Lower leg skin (tissue), 3 donors: ENCODE data around the gene HECA.

Experiments
- POLR2A ChIP-seq, 2 donors: fragments of 450-650 bp; IDR thresholded peaks; one replicate each; pipeline ENCODE4 v1.6.1; 2016 to 2017; ENCODE audit warnings: antibody characterized with exemption in 2 of 2, mild to moderate bottlenecking in 1 of 2, moderate library complexity in 1 of 2
- TF ChIP-seq, protein P1 (sequence below), 3 donors: fragments of 450-650 bp; IDR thresholded peaks; one replicate each; pipeline ENCODE4 v1.5.1; 2016; ENCODE audit warnings: antibody characterized with exemption in 3 of 3, mild to moderate bottlenecking in 3 of 3, moderate library complexity in 2 of 3

DNA sequence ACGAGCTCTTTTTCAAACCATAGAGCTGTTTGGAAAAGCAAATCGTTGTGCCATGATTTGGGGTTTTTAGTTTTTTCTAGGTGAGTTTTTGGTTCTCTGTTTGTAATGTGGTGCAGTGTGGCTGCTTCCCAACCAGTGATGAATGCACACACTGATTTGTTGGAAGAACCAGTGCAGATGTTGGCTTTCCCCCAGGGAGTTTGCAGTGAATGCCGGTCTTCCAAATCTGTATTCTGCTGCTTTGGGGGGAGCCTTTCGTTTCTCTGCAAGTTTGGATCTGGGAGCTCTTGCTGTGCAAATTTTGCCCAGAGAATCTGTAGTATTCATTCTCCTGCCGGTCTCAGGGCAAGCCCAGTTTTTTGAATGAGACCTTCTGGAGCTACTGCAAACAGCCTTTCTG, 14.5 kb downstream of the HECA start:
- TF ChIP-seq, protein P1, sequence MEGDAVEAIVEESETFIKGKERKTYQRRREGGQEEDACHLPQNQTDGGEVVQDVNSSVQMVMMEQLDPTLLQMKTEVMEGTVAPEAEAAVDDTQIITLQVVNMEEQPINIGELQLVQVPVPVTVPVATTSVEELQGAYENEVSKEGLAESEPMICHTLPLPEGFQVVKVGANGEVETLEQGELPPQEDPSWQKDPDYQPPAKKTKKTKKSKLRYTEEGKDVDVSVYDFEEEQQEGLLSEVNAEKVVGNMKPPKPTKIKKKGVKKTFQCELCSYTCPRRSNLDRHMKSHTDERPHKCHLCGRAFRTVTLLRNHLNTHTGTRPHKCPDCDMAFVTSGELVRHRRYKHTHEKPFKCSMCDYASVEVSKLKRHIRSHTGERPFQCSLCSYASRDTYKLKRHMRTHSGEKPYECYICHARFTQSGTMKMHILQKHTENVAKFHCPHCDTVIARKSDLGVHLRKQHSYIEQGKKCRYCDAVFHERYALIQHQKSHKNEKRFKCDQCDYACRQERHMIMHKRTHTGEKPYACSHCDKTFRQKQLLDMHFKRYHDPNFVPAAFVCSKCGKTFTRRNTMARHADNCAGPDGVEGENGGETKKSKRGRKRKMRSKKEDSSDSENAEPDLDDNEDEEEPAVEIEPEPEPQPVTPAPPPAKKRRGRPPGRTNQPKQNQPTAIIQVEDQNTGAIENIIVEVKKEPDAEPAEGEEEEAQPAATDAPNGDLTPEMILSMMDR (IDR thresholded peaks at IDR 0.05): no peak
- no peak for TF ChIP-seq POLR2A (IDR thresholded peaks at IDR 0.05)
